Adrenal gland (tissue), 5 donors: Measurements from ENCODE around the gene THEM5.

Source experiments
- CTCF ChIP-seq, 6 experiments: fragments of 450-650 bp in 4 of 6; fragments of 200-600 bp in 2 of 6; sonication (generic) in 1 of 6; IDR thresholded peaks; 1 replicate in 5 of 6; 2 replicates in 1 of 6; pipeline versions ENCODE4 v1.5.1 to v1.8.0; 2016 to 2021; ENCODE audit warnings: antibody characterized with exemption in 6 of 6, mild to moderate bottlenecking in 2 of 6, moderate library complexity in 1 of 6
- POLR2A ChIP-seq, 2 donors: fragments of 450-650 bp; IDR thresholded peaks; one replicate each; pipeline ENCODE4 v1.6.1; 2017; ENCODE audit warnings: antibody characterized with exemption in 2 of 2, mild to moderate bottlenecking in 2 of 2, moderate library complexity in 1 of 2
- donor health status: DM: no; HTN: no; CAD: no.

DNA sequence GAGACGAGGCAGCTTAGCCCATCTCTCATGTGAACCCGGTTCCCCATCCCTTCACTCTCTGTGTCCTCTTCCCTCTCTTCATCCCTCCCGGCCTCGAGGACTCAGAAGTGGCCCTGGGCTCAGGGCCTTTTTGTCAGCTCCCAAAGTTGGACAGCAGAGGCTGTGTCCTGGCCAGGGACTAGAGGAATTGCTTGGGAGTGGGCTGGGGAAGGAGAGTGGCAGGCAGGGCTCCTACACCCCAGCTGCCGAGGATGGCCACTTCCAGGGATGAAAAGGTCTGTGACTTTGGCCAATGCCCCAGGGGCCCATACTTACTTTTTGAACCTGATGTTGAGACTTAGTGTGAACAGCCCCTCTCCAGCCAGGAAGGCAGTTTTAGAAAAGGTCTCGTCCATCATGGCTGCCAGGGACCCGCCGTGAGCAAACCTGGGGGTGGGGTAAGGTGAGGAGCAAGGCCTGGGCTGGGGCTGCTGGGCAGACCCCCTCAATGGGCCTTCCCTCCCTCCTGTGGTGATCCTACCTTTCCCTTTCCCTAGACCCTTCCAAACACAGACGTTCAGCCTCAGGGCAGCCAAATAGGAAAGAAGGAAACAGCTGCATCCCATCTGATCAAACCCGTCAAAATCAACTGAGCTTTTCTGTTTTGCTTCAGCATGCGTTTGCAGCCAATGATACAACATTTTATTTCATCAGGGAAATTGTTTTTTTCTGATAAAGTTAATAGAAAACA is 5.5 kb downstream of the THEM5 start:
- TF ChIP-seq POLR2A (IDR thresholded peaks at IDR 0.05) (no peak), CTCF (IDR thresholded peaks at IDR 0.05) (no peak)
